Measurements from ENCODE around the gene FARP2.

FARP2 gene

GRCh38 chr2:241312082-241312481, 44.0 kb upstream of the FARP2 start:
- no peak for TF ChIP-seq CTCF (IDR thresholded peaks at IDR 0.05; ENCODE audit: low read depth, low read length)
- no peak overlapping the region for H3K4me3 ChIP-seq (ENCODE audit: low read depth, low read length)

- H3K4me3 ChIP-seq (ENCODE audit: low read depth, low read length): no peak overlapping the region; the same call in 1 of the 2 replicates
- TF ChIP-seq CTCF (IDR thresholded peaks at IDR 0.05; ENCODE audit: low read depth, low read length): no peak
These were observed 42.5 kb upstream of the FARP2 start for GRCh38 chr2:241313543-241314095.

GRCh38 chr2:241314226-241315092, 41.6 kb upstream of the FARP2 start:
- no peak for TF ChIP-seq CTCF (IDR thresholded peaks at IDR 0.05; ENCODE audit: low read depth, low read length)
- peak overlapping the region; percentile 77 for H3K4me3 ChIP-seq (ENCODE audit: low read depth, low read length)

- TF ChIP-seq CTCF (IDR thresholded peaks at IDR 0.05; ENCODE audit: low read depth, low read length): no peak
- H3K4me3 ChIP-seq (ENCODE audit: low read depth, low read length): peak within 1 kb of the TSS; percentile 81
These were observed 40.8 kb upstream of the FARP2 start, which contains the start of gene HDLBP for GRCh38 chr2:241315093-241315878. TSS of gene HDLBP (minus strand) at chr2:241315672. CDS start at chr2:241266869, 48,803 bp downstream.

- TF ChIP-seq CTCF (IDR thresholded peaks at IDR 0.05; ENCODE audit: low read depth, low read length): no peak
- peak within 1 kb of the TSS; percentile 81 for H3K4me3 ChIP-seq (ENCODE audit: low read depth, low read length)
These were observed 40.0 kb upstream of the FARP2 start, which contains the start of gene SEPTIN2 for GRCh38 chr2:241315879-241316631. TSS of gene SEPTIN2 (plus strand) at chr2:241315925. CDS start at chr2:241324233, 8,308 bp downstream.

- H3K4me3 ChIP-seq (ENCODE audit: low read depth, low read length): peak overlapping the region; percentile 81
- no peak for TF ChIP-seq CTCF (IDR thresholded peaks at IDR 0.05; ENCODE audit: low read depth, low read length)
These were observed 39.3 kb upstream of the FARP2 start for GRCh38 chr2:241316825-241317224.

Measured in WI38 (cell line).